ENCODE results near the gene CHST10. TPM values are rescaled to one million over a fixed set of nuclear protein-coding genes. Genes with fewer than 3 reads are reported as not detected.

CHST10 gene
- total RNA-seq, 1 experiment from 2014 or later = 29.7 TPM

- Histone ChIP-seq H2AK5ac (ENCODE audit: insufficient read length, low read length) (no peak overlapping the region), H3K18ac (ENCODE audit: insufficient read length, low read depth, low read length) (no peak overlapping the region), H2BK15ac (ENCODE audit: low read depth, low read length) (no peak overlapping the region), H2BK5ac (ENCODE audit: insufficient read length, low read length) (no peak overlapping the region), H3K23ac (ENCODE audit: insufficient read length, low read depth, low read length) (no peak overlapping the region), H3K79me2 (ENCODE audit: insufficient read depth, low read length) (no peaks in the 10 kb centered on the region), H3K4me2 (ENCODE audit: insufficient read depth, insufficient read length, low read length) (no peak overlapping the region), H4K91ac (ENCODE audit: insufficient read length, low read depth, low read length) (no peak overlapping the region), H3K79me1 (ENCODE audit: insufficient read depth, low read depth, low read length, poor library complexity, severe bottlenecking) (no peaks in the 10 kb centered on the region), H3K9ac (ENCODE audit: extremely low read depth, insufficient read length, low read length) (no peak overlapping the region), H4K8ac (replicated peaks; ENCODE audit: insufficient read length, low read depth, low read length) (no peak overlapping the region), H3T11ph (ENCODE audit: low read length) (no peak overlapping the region), H2BK120ac (ENCODE audit: low read depth, low read length, poor library complexity, severe bottlenecking) (no peak overlapping the region), H3K23me2 (ENCODE audit: insufficient read length, low read depth, low read length, poor library complexity, severe bottlenecking) (no peaks in the 10 kb centered on the region), H3K4me1 (ENCODE audit: insufficient read depth, low read length) (no peaks in the 10 kb centered on the region), H3K14ac (ENCODE audit: insufficient read depth, low read length) (no peak overlapping the region), H3K9me3 (ENCODE audit: control insufficient read depth, low read depth, low read length) (no peaks in the 10 kb centered on the region), H2BK12ac (ENCODE audit: insufficient read length, low read depth, low read length) (no peak overlapping the region), H3K56ac (ENCODE audit: insufficient read length, low read depth, low read length) (no peak overlapping the region), H3K27ac (ENCODE audit: insufficient read length, low read depth, low read length) (no peak overlapping the region), H4K5ac (ENCODE audit: insufficient read length, low read depth, low read length) (no peak overlapping the region), H2BK20ac (ENCODE audit: low read depth, low read length, poor library complexity, severe bottlenecking) (no peak overlapping the region), H3K4ac (ENCODE audit: low read depth, low read length) (no peak overlapping the region), H4K20me1 (ENCODE audit: control insufficient read depth, insufficient read depth, insufficient read length) (no peaks in the 10 kb centered on the region), H3K27me3 (ENCODE audit: insufficient read depth, low read length) (no peaks in the 10 kb centered on the region), H2AFZ (ENCODE audit: low read length) (no peak overlapping the region)
- Mint-ChIP-seq H3K9me3 (no peaks in the 10 kb centered on the region; a peak in 1 of 5 replicates), H3K27me3 (ENCODE audit: low read depth) (no peaks in the 10 kb centered on the region), H3K36me3 (ENCODE audit: insufficient read depth in 1 of 3, low read depth in 3 of 3) (peaks cover 36 to 71% (median 54%) of the 10 kb centered on the region in 3 experiments), H3K4me1 (peaks cover 5 to 10% of the 10 kb centered on the region in 2 experiments), H3K27ac (peak overlapping the region in 1 of 3 experiments; percentile 23; a peak in 1 of 7 replicates), H3K4me3 (no peak overlapping the region)
- TF ChIP-seq CTCF (conservative IDR thresholded peaks at IDR 0.05) = no peak
- no peak for DNase-seq
- WGBS (ENCODE audit: extremely low coverage, insufficient read length, low lambda C conversion rate) = no CpG with 5 or more reads among the region's 15 CpGs
Observed at GRCh38 chr2:100393362-100393761, 24.1 kb downstream of the CHST10 start.
